ENCODE measurements around the gene ADORA2A.

- TF ChIP-seq EZH2 (IDR thresholded peaks at IDR 0.05; ENCODE audit: insufficient read depth, poor library complexity, severe bottlenecking) (no peak), EZH2phosphoT487 (IDR thresholded peaks at IDR 0.05; ENCODE audit: insufficient read depth, low read depth) (no peak)
Observed at GRCh38 chr22:24400726-24401596, 26.4 kb upstream of the ADORA2A start.
